Activated CD4-positive, CD25-positive, alpha-beta regulatory T cell treated with anti-CD3 and anti-CD28 coated beads, Interleukin-2, amount 50 U/mL, for 72 hours (primary cell): ENCODE results near the gene NMT1.
A peak's percentile ranks its signal among the peaks of the same experiment; 100 is the strongest.

Experiments used
- DNase-seq: peaks from one replicate; pipeline ENCODE4 v3.0.0; 2021

Gene NMT1

DNA sequence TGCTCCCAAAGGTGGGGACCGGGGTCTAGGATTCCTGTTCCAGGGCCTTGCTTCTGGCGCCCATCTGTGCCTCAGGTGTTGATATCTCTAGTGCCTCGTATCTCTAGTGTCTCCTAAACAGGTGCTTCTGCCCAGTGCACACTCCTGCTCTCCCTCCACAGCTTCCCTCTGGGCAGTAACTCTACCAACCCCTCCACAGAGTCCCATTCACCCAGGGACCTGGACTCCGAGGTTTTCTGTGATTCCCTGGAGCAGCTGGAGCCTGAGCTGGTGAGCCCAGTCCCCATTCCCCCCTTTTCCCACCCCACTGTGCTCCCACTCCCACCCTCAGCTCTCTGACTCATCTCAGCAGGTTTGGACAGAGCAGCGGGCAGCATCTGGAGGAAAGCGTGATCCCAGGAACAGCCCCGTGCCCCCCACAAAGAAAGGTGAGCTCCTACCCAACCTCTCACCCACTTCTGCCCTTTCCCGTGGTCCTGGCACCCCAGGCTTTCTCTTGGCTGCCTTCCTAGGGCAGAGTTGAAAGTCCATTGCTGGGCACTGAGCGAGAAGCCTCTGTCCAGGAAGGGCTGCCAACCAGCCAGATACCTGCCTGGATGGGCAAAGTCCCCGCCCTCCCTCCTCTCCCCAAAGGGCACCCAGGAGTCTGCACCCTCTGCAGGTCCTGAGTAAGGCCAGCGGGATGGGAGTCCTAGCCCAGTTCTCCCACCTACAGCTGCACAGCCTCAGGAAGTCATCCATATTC is 76.6 kb downstream of the NMT1 start:
- DNase-seq: no peak

DNA sequence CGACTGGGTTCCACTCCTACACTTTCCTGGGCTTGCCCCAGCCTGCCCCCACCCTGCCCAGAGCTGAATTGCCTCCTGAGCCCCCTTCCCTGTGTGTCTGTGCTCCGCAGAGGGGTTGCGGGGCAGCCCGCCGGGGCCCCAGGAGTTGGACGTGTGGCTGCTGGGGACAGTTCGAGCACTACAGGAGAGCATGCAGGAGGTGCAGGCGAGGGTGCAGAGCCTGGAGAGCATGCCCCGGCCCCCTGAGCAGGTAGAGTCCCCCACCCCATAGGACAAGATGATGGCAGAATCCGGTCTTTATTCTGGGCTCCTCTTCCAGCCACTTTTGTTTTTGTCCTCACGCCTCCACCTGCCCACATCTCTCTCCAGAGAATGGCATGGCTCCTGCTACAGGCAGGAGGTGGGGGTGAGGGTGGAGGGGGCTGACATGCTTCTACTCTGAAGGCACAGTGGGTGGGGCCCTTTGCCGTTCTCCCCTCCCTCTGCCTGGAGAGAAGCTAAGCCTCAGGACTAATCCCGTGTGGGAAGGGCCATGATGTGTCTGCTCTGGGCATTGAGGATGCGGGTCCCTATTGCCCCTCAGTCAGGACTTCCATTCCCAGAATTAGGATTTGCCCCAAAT is 77.9 kb downstream of the NMT1 start:
- no peak for DNase-seq

DNA sequence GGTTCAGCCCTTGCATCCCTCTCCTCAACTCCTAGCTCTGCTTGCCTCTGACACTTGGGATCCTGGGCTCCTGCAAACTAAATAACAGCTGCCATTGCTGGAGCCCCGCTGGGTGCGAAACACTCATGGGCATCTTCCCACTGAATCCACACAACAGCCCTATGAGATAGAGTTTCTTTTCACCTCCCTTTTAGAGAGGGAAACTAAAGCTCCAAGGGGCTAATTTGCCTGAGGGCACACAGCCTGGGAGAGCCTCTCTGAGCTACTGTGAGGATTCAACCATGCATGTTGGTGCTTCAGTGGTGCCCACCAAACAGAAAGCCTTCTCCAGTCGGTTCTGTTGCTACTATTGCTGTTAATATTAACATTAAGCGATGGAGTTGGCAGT is 78.4 kb downstream of the NMT1 start:
- DNase-seq: no peak

DNA sequence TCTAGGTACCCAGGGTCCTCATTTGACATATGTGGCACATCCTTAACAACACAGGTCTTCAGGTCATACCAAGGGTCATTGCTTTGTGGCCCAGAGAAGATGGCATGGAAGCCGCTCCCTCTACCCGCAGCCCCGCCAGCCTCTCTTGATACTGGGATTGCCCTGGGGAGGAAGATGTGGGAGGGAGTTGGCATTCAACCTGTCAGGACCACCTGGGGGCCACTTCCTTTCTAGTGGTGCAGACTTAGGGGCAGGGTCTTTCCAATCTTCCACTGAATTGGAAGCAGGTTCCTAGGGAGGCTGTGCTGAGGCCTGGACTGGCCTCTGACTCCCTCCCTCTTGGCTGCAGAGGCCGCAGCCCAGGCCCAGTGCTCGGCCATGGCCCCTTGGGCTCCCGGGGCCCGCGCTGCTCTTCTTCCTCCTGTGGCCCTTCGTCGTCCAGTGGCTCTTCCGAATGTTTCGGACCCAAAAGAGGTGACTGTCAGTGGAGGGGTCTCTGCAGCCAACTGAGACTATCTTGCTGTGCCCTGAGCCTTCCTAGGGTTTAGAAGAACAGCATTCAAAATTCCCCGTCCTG is 82.1 kb downstream of the NMT1 start:
- no peak for DNase-seq

DNA sequence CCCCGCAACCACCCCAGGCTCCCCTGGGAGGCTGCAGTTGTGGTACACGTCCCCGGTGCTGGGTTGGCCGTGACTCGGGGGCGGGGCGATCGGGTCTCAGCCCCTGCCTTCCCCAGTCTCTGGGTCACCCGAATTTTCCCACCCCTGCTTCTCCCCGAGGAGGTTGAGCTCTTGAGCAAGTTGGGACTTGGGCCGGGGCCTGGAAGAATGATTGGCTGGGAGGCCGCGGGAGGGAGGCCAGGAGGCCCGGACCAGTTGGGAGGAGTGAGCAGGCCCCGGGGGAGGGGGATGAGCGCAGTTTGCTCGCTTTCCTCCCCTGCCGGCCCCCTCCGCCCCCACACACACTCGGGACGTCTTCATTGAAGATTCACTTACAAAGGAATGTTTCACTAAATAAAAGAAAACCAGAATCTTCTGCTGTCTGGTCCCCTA is 82.7 kb downstream of the NMT1 start:
- DNase-seq: no peak

DNA sequence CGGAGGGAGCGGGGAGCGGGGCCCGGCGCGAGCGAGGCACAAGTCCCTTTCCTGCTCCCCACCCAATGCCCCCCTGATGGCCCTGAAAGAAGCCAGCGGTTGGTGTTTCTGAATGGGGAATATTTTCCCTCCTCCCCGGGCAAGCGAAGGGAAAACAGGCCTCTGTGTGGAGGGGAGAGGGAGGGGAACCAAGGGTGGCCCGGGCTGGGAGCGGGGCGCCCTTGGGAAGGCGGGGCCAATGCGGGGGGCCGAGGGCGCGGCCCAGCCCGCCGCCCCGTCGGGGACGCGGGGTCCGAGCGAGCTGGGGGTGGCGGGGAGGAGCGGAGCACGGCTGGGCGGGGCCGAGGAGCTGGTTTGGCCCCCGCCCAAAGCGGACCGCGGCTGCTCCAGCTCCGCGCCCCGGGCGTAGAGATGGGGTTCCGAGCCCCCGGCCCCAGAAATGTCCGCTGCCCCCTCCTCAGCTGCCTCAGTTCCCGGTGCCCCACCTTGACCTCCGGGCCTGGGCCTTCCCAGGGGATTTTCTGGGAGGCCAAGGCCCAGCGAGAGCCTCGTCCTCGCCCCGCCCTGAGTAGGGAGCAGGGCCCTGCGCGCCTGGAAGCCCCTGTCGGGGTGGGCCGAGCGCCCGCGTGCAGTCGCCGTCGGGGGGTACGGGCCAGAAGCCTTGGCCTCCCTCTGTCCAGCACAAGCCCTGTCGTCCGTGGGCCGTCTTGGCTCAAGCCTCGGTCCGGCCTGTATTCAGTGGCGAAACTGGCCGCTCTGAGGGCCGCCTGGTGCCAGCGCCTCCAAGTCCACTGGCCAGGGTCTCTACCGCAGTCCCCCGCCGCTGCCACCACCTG is 83.3 kb downstream of the NMT1 start:
- DNase-seq: no peak

DNA sequence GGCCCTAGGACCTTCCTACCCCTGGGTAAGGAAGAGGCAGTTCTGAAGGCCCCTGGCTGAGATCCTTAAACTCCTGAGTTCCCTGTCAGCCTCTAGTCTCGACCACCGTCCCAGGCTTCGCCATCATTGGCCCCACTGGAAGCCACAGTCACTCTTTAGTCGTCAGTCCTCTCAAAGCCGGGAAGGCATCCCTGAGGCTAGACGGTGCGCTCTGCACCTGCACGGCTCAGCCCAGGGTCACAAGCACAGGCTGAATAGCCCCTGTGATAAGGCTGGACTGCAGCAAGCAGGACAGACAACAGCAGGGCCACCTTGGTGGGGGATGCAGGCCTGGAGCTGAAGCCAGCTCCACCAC is 83.9 kb downstream of the NMT1 start:
- DNase-seq: no peak

DNA sequence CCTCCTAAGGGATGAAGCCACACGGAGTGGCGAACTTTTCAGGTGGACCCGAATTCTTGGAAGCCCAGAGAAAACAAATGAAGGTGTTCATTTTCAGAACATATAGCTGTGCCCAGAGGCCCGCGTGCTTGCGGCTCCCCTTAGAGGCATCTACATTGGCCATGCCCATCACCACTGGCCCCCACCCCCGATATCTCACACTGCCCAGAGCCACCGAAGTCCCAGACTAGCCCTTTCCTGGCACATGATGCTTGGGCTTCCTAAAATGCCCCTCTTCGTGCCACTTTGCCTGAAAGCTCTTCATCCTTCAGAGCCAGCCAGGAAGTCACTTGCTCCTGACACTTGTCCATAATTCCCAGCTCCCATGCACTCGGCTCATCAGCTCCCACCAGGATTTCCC is 85.0 kb downstream of the NMT1 start:
- no peak for DNase-seq

DNA sequence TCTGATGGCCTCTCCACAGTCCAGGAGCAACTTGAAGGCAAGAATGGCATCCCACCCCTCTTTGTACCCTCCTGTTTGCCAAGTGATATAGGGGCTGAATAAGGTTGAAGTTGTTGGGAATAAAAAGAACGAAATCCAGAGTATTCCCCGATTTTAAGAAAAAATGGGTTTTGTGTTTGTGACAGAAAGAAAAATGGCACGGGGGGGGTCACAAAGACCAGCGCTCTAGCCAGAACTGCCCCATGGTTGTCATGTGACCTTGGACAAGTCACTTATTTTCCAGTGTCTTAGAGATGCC is 85.4 kb downstream of the NMT1 start:
- DNase-seq: no peak

DNA sequence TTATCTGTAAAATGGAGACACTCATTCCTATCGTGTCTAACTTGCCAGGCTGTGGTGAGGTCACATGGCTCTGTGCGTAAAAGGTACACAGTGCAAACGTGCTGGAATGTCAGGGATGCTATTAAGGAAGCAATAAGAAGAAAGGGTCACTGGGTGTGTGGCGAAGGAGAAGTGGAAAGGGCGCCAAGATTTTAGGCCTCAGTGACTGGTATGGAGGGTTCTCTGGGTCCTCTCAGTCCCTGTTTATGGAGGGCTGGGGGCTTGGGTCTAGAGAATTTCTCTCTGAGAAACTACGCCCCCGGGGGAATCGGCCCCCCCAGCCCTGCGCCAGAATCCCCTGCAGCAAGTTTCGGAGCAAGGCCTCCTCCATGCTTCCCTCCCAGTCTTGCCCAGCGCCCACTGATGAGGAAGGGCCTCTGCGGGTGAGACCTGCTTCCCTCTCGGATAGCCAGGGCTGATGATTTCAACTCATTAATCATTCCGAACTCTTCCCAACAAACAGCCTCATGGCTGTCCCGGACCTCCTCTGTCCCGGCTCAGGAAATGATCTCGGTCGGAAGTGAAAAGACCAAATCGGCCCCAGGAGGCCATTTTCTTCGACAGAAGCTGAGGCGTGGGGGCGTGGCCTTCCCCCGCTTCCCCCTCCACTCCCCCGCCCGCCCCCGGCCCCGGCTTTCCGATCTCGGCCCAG is 85.9 kb downstream of the NMT1 start:
- no peak for DNase-seq

DNA sequence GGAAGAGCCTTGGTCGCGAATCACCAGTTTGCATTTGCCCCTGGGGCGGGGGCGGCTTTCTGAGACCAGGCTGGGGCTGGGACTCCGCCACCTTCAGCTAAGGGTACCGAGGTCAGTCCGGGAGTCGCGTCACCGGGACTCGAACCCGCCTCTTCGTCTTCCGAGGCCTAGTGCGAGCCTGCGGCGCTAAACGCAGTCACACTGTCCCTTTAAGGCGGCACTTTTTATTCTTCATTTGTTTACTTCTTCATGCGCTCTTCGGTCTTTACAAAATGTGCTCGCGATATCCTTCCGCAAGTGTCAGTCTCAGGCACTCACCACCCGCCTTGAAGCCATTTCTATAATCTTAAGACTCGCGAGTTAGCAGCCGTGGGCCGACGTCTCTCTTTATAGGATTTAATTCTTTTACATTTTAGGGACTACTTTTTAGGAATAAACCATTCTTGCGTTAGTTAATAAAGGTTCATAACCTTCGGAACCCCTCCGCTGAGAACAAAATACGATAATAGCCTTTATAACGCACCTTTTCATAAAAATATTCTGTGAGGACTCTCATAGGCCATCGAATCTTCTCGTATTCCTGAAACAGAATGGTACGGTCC is 86.6 kb downstream of the NMT1 start:
- DNase-seq: peak; percentile 75

DNA sequence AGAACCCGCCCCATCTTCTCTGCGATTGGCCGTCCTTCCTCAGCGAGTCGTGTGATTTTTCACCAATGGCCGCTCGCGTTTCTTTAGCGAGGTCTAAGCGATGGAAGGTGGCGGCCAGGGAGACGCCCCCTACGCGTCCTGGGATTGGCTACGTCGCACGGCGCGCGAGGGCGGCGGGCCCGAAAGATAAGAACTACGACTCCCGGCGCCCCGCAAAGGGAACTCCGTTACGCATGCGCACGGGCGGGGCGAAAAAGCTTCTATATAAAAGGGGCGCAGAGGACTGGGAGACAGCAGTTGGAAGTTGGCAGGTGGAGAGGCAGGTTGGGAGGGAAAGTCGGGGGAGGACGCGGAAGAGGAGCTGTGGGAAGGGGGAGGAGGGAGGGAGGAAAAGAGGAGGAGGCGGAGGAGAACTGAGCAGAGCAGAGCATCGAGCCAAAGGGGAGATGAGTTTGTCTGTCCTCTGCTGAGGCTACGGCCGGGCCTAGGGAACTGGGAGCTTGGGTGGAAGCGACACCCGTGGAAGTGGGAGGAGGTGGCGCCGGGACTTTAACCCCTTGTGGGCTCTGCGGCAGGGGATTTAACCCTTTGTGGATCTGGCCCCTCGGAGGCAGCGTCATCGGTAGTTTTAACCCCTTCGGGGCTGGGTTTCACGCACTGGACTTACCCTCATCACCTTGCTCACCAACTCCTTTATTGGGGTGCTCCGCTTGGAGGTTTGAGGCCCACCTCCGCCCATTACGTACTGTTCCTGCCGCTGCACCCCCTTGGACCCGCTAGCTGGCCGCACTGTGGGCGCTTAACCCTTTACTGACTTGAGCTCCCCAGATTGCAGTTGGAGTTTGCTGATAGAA is 87.3 kb downstream of the NMT1 start, which contains the start of gene HEXIM1:
Gene HEXIM1 (plus strand): TSS at position 293 of the 854 bp plus-strand sequence. CDS start 716 bp downstream, outside the sequence.
- peak; percentile 97 for DNase-seq

DNA sequence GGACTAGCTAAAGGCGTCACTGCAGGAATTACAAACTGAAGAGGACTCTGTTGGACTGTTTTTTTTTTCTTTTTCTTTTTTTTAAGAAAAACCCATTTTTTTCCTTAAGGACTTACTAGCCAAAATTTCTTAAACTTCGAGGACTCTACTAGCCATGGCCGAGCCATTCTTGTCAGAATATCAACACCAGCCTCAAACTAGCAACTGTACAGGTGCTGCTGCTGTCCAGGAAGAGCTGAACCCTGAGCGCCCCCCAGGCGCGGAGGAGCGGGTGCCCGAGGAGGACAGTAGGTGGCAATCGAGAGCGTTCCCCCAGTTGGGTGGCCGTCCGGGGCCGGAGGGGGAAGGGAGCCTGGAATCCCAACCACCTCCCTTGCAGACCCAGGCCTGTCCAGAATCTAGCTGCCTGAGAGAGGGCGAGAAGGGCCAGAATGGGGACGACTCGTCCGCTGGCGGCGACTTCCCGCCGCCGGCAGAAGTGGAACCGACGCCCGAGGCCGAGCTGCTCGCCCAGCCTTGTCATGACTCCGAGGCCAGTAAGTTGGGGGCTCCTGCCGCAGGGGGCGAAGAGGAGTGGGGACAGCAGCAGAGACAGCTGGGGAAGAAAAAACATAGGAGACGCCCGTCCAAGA is 88.0 kb downstream of the NMT1 start:
- peak; percentile 74 for DNase-seq

DNA sequence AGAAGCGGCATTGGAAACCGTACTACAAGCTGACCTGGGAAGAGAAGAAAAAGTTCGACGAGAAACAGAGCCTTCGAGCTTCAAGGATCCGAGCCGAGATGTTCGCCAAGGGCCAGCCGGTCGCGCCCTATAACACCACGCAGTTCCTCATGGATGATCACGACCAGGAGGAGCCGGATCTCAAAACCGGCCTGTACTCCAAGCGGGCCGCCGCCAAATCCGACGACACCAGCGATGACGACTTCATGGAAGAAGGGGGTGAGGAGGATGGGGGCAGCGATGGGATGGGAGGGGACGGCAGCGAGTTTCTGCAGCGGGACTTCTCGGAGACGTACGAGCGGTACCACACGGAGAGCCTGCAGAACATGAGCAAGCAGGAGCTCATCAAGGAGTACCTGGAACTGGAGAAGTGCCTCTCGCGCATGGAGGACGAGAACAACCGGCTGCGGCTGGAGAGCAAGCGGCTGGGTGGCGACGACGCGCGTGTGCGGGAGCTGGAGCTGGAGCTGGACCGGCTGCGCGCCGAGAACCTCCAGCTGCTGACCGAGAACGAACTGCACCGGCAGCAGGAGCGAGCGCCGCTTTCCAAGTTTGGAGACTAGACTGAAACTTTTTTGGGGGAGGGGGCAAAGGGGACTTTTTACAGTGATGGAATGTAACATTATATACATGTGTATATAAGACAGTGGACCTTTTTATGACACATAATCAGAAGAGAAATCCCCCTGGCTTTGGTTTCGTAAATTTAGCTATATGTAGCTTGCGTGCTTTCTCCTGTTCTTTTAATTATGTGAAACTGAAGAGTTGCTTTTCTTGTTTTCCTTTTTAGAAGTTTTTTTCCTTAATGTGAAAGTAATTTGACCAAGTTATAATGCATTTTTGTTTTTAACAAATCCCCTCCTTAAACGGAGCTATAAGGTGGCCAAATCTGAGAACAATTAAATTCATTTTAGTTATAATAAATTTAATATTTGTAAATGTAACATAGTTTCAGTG is 88.8 kb downstream of the NMT1 start:
- DNase-seq: peak; percentile 47

DNA sequence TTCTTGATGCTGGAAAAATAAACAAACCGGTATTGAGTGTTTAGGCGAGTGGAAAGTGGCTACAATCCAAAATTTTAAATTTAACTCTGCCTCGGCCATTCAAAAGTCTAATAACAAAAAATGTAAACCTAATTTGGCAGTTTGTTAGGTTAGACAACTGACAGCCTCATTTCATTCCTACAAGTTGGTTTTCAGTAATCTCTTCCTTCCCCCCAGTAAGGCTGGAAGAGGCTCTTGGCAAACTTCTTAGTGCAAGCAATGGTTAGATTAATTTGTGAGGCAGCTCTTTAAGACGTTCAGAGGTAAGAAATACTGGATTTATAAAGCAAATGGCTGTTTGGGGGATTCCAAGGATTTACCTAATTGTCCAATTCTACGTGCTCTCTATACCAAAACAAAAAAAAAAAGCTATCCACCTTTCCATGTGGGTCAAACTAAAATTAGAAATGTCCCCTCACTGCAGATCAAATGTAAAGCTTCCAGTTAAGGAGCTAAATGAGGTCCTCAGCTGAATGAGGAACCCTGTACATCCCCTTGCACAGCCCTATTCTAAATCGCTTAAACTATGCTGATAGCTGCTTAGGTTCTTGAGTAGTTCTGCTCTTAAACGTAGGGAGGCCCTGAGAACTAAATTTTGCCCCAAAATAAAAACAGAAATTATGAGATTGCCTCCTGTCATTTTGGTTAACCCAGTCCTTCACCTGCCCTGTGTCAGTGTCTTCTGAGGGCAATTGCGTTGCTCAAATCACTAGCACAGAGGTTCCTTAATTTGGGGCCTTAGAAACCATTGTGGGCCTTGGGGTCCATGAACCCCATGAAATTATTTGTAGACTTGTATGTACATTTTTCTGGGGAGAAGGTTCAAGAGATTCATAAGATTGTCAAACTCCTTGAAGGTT is 90.0 kb downstream of the NMT1 start:
- no peak for DNase-seq

DNA sequence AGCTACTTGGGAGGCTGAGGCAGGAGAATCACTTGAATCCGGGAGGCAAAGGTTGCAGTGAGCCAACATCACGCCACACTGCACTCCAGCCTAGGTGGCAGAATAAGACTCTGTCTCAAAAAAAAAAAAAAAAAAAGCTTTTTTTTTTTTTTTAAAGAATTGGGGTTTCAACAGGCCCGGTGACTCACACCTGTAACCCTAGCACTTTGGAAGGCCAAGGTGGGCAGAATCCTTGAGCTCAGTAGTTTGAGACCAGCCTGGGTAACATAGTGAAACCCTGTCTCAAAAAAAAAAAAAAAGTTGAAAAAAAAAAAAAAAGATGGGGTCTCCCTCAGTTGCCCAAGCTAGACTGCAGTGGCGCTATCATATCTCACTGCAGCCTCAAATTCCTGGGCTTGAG is 93.9 kb downstream of the NMT1 start:
- no peak for DNase-seq

DNA sequence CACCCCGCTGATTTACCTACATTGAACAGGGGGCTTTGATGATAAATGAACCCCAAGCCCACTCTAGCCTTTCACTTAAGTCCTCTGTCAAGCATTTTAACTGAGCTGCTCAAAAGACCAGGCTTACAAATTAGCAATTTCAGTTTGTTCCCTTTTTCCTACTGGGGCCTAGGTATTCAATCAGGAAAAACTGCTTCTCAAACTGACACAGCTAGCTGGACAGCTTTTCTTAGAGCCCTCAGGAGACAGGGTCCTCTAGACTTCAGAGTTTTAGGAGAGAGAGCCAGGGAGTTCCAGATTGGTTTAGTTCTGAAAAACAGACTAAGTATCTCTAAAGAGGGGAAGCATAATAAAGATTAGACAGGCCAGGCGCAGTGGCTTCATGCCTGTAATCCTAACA is 94.4 kb downstream of the NMT1 start:
- no peak for DNase-seq

DNA sequence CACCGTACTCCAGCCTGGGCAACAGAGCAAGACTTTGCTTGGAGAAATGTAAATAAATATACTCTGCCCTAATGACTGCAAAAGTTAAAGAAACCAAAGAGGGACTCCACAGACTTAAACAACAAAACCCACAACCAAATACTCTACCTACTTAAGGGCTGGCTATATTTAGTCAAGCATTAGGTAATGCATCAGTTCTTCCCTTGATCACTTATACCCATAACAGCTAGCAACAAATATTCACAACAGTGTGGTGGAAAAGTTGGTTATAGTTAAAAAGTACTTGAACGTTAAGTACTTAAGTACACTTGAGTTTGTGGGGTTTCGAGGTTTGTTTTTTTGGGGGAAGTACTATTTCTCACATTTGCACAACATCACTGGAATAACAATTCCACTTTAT is 95.1 kb downstream of the NMT1 start:
- no peak for DNase-seq
